ENCODE results near the gene RHD.
"Not testable (repeated sequence)": the region's sequence is repeated elsewhere in the genome, so short reads cannot be mapped to it uniquely, and the experiment has no call there.

GRCh38 chr1:25268143-25268760 lies 4.1 kb upstream of the RHD start:
- not testable (repeated sequence) for TF ChIP-seq CTCF, POLR2AphosphoS5 (IDR thresholded peaks at IDR 0.05)
